Activated CD4-positive, alpha-beta T cell treated with anti-CD3 and anti-CD28 coated beads, Interleukin-2, amount 10 ng/mL, durations not matched to agents 7 days and 5 days (primary cell): ENCODE measurements around the gene RBMS1. TPM values are rescaled to one million over a fixed set of nuclear protein-coding genes. Genes with fewer than 3 reads are reported as not detected.

Source experiments
- CTCF ChIA-PET: fragments of 350-600 bp; sonication (Branson Sonifier 250); formaldehyde crosslinking; loops from one replicate; lab custom pipeline; 2021; ENCODE audit warnings: antibody characterized with exemption; lab: Charles Lee
- POLR2A ChIA-PET: fragments of 350-600 bp; sonication (Branson Sonifier 250); formaldehyde crosslinking; loops from one replicate; lab custom pipeline; 2021; ENCODE audit warnings: antibody characterized with exemption; lab: Charles Lee
- DNase-seq: peaks from one replicate; pipeline ENCODE4 v3.0.0-alpha.2; 2020
- H3K27ac Mint-ChIP-seq: one replicate; pipeline ENCODE4 v1.8.0; 2021; ENCODE audit warnings: mild to moderate bottlenecking, moderate library complexity, mixed read lengths
- H3K27me3 Mint-ChIP-seq: one replicate; pipeline ENCODE4 v1.8.0; 2021; ENCODE audit warnings: mixed read lengths
- H3K36me3 Mint-ChIP-seq: one replicate; pipeline ENCODE4 v1.8.0; 2021; ENCODE audit warnings: low read depth, mixed read lengths
- H3K4me1 Mint-ChIP-seq: one replicate; pipeline ENCODE4 v1.8.0; 2021; ENCODE audit warnings: mixed read lengths
- H3K4me3 Mint-ChIP-seq: one replicate; pipeline ENCODE4 v1.8.0; 2021; ENCODE audit warnings: mild to moderate bottlenecking, moderate library complexity, mixed read lengths
- H3K9me3 Mint-ChIP-seq: one replicate; pipeline ENCODE4 v1.8.0; 2021; ENCODE audit warnings: mixed read lengths
- total RNA-seq, 2 experiments: library from RNA; stranded (reverse); gene quantifications; one replicate each; pipeline ENCODE4 v1.2.3, GENCODE V29; 2021

RBMS1 gene
- total RNA-seq, 2 experiments from 2014 or later = 84.4 to 100 TPM

- POLR2A ChIA-PET = no interaction called here
- CTCF ChIA-PET = interaction anchor here (1.4 kb wide), 1 partner anchor 11 kb away, joined by 3 read pairs; no protein-coding TSS in a partner anchor
These were observed 235.7 kb downstream of the RBMS1 start for GRCh38 chr2:160257743-160258491.

GRCh38 chr2:160257041-160257742 is 236.4 kb downstream of the RBMS1 start:
- Mint-ChIP-seq H3K36me3 (no peaks in the 10 kb centered on the region), H3K4me3 (no peak overlapping the region), H3K27ac (no peak overlapping the region), H3K4me1 (no peaks in the 10 kb centered on the region), H3K27me3 (peaks cover 2% of the 10 kb centered on the region), H3K9me3 (peaks cover 2% of the 10 kb centered on the region)
- DNase-seq = no peak
- POLR2A ChIA-PET = no interaction called here
- CTCF ChIA-PET = interaction anchor here (1.4 kb wide), 1 partner anchor 12 kb away, joined by 3 read pairs; no protein-coding TSS in a partner anchor

More at GRCh38 chr2:160257743-160258491, 235.7 kb downstream of the RBMS1 start:
- no peak overlapping the region for H3K27ac Mint-ChIP-seq
- H3K27me3 Mint-ChIP-seq = no peaks in the 10 kb centered on the region
- no peaks in the 10 kb centered on the region for H3K4me1 Mint-ChIP-seq
- no peak for DNase-seq
- peaks cover 2% of the 10 kb centered on the region for H3K9me3 Mint-ChIP-seq
- no peak overlapping the region for H3K4me3 Mint-ChIP-seq
- H3K36me3 Mint-ChIP-seq = no peaks in the 10 kb centered on the region

- peaks cover 2% of the 10 kb centered on the region for H3K27me3 Mint-ChIP-seq
- H3K4me1 Mint-ChIP-seq = no peaks in the 10 kb centered on the region
- POLR2A ChIA-PET = no interaction called here
- H3K27ac Mint-ChIP-seq = no peak overlapping the region
- DNase-seq = no peak
- H3K9me3 Mint-ChIP-seq = peaks cover 2% of the 10 kb centered on the region
- H3K4me3 Mint-ChIP-seq = no peak overlapping the region
- CTCF ChIA-PET = no interaction called here
- H3K36me3 Mint-ChIP-seq = no peaks in the 10 kb centered on the region
These were observed 237.1 kb downstream of the RBMS1 start for GRCh38 chr2:160256507-160256906.

DNA sequence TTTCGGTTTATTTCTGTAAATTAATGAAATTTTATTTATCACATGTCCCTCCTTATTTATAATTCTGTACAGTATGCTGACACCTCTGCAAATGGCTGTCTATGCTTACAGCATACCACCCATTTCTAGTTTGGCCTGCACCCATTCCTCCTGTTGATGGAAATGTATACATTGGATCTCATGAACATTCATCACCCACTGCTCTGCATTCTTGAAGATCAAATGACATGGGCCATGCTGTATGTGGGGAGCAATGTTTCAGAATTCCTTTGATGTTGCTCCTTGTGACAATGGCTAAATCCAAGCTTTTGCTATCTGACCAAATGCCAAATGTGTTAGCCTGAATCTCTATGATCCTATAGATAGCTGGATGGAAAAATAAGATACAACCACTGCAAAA is 238.2 kb downstream of the RBMS1 start:
- H3K27ac Mint-ChIP-seq = no peak overlapping the region
- POLR2A ChIA-PET = no interaction called here
- peaks cover 2% of the 10 kb centered on the region for H3K27me3 Mint-ChIP-seq

DNA sequence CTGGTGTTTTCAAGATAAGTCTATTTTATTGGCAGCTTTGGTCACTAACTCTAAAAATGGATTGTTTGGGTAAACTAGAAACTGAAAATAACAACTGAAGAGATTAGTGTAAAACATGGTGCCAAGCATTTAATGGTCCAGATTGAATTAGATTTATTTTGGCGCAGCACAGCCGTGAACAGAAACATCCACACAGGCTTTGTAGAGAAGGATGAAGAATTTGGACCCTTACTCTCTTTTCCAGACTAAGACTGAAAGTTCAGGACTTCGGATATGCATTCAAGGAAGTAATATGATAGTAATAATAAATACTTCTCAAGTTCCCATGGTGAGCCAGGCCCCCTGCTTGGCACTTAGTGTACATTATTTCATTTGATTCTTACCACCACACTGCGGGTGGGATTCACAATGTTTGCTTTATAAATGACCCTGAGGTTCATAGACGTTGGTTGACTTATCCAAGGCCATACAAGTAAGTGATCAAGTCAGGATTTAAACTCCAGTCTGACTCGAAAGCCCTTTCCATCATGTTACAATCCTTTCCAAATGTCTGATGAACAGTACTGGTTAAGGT is 239.3 kb downstream of the RBMS1 start:
- no peaks in the 10 kb centered on the region for H3K36me3 Mint-ChIP-seq
- ChIA-PET POLR2A (no interaction called here), CTCF (interaction anchor here (1.1 kb wide), 1 partner anchor 10 kb away, joined by 4 read pairs; no protein-coding TSS in a partner anchor)
- no peaks in the 10 kb centered on the region for H3K9me3 Mint-ChIP-seq
- H3K4me1 Mint-ChIP-seq = no peaks in the 10 kb centered on the region
- no peak overlapping the region for H3K4me3 Mint-ChIP-seq
- no peak overlapping the region for H3K27ac Mint-ChIP-seq
- DNase-seq = no peak
- peaks cover 2% of the 10 kb centered on the region for H3K27me3 Mint-ChIP-seq

More for the DNA sequence above, 238.2 kb downstream of the RBMS1 start:
- no peak for DNase-seq
- CTCF ChIA-PET = interaction anchor here (1.1 kb wide), 1 partner anchor 11 kb away, joined by 4 read pairs; no protein-coding TSS in a partner anchor
- Mint-ChIP-seq H3K4me1 (no peaks in the 10 kb centered on the region), H3K36me3 (no peaks in the 10 kb centered on the region), H3K4me3 (no peak overlapping the region), H3K9me3 (peaks cover 2% of the 10 kb centered on the region)

DNA sequence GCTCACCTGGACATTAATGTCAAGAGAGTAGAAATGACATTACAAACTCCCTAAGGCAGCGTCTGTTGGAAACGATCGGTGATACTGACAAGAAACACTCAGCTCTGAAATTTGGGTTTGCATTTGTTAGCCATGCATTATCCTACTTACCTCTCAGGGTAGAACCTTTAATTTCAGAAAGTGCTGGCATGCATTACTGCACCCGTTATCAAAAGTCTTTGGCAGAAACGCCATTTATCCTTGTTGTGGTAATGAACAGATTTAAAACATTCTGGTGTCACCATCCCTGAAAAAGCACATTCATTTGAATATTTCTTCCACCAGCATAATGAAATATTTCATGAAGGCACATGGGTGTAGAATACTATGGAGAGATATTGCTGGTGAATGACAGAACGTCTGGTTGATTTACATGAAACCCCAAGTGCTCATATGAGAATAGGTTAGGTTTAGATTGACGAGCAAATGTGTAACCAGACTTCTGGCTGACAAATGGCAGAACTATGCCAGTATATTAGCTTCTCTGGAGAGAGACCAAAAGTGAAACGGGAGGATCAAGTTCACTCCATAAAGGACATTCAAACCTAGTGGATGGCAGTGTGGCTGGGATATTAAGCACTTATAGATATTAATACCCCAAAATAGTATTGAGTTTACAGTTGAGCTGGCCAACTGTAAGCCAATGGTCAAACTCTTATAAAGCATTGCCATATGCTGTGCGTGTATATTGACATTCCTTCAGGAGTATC is 240.0 kb downstream of the RBMS1 start:
- no peak overlapping the region for H3K4me3 Mint-ChIP-seq
- H3K27ac Mint-ChIP-seq = no peak overlapping the region
- DNase-seq = no peak
- peaks cover 2% of the 10 kb centered on the region for H3K27me3 Mint-ChIP-seq
- ChIA-PET CTCF (no interaction called here), POLR2A (no interaction called here)
- no peaks in the 10 kb centered on the region for H3K36me3 Mint-ChIP-seq
- H3K4me1 Mint-ChIP-seq = no peaks in the 10 kb centered on the region
- H3K9me3 Mint-ChIP-seq = no peaks in the 10 kb centered on the region

GRCh38 chr2:160252900-160253299 is 240.7 kb downstream of the RBMS1 start:
- Mint-ChIP-seq H3K27ac (no peak overlapping the region), H3K4me1 (no peaks in the 10 kb centered on the region), H3K4me3 (no peak overlapping the region), H3K36me3 (no peaks in the 10 kb centered on the region), H3K27me3 (peaks cover 2% of the 10 kb centered on the region), H3K9me3 (no peaks in the 10 kb centered on the region)
- POLR2A ChIA-PET = no interaction called here
- no peak for DNase-seq
- CTCF ChIA-PET = interaction anchor here (0.6 kb wide), 1 partner anchor 341 kb away, joined by 4 read pairs; no protein-coding TSS in a partner anchor

- H3K4me1 Mint-ChIP-seq = no peaks in the 10 kb centered on the region
- H3K9me3 Mint-ChIP-seq = no peaks in the 10 kb centered on the region
- peaks cover 2% of the 10 kb centered on the region for H3K27me3 Mint-ChIP-seq
- no peak overlapping the region for H3K27ac Mint-ChIP-seq
- POLR2A ChIA-PET = interaction anchor here (0.6 kb wide), 1 partner anchor 68 kb away, joined by 3 read pairs; no protein-coding TSS in a partner anchor
- CTCF ChIA-PET = interaction anchor here (0.6 to 1.5 kb wide), 7 partner anchors 9 to 341 kb away, joined by 3 to 5 read pairs (median 3); no protein-coding TSS in a partner anchor
- DNase-seq = no peak
- no peak overlapping the region for H3K4me3 Mint-ChIP-seq
- H3K36me3 Mint-ChIP-seq = no peaks in the 10 kb centered on the region
These were observed 241.2 kb downstream of the RBMS1 start for GRCh38 chr2:160252278-160252887.

GRCh38 chr2:160251569-160251968 is 242.0 kb downstream of the RBMS1 start:
- H3K36me3 Mint-ChIP-seq = no peaks in the 10 kb centered on the region
- H3K4me1 Mint-ChIP-seq = no peaks in the 10 kb centered on the region
- no peaks in the 10 kb centered on the region for H3K9me3 Mint-ChIP-seq
- H3K27me3 Mint-ChIP-seq = peaks cover 2% of the 10 kb centered on the region
- ChIA-PET CTCF (interaction anchor here (0.7 to 1.5 kb wide), 5 partner anchors 10 to 43 kb away, joined by 3 to 5 read pairs (median 3); no protein-coding TSS in a partner anchor), POLR2A (no interaction called here)
- H3K4me3 Mint-ChIP-seq = no peak overlapping the region
- DNase-seq = no peak
- H3K27ac Mint-ChIP-seq = no peak overlapping the region

DNA sequence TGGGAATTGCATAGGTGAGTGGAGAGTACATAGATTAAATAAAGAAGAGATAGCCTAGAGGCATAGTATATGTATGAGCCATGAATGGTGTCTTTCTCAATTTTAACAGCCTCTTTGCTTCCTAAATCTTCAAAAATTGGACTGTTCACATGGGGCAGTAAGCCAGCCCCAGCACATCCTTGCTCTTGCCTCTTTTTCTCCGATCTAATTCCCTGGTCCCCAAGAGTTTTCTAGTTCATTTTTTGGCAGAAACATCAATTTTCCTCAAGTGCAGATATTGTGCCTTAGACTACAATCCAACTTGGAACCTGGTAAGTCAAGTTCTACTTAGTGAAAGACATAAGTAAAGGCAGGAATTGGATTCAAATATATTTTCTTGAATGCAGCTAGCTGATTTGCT is 243.7 kb downstream of the RBMS1 start:
- no peaks in the 10 kb centered on the region for H3K36me3 Mint-ChIP-seq
- POLR2A ChIA-PET = no interaction called here
- CTCF ChIA-PET = no interaction called here
- peaks cover 2% of the 10 kb centered on the region for H3K27me3 Mint-ChIP-seq
- H3K4me3 Mint-ChIP-seq = no peak overlapping the region
- H3K27ac Mint-ChIP-seq = no peak overlapping the region
- no peaks in the 10 kb centered on the region for H3K9me3 Mint-ChIP-seq
- no peaks in the 10 kb centered on the region for H3K4me1 Mint-ChIP-seq
- no peak for DNase-seq

DNA sequence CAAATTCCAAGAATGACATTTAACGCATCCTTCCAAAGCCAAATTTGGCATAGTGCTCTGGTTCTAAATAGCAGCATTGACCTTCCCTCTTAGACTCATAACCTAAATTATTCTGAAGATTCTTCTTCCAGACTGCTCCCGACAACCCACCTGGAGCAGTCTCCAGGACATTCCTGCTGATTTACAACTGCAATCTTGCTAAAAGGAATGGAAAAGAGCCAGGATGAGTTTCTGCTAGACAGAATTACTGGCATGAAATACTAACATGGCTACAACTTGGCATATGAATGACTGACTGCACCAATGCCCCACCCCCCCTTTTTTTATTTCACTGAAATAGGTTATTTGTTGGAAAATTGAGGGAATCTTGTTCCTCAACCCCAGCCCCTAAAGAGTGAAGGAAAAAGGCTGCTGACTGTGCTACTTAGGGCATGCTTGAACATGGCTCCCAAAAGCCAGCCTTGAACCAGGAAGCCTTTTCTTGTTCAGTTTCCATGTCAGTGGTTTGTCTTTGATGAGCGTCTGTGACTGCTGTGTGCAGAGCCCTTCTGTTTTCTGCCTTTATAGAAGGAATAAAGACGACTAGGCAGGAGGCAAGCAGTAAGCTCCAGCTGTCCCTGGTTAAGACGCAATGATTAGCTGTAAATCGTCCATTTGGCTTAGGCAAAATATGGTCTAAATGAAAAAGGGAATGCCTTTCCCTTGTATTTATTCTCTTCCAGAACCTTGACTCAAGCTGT is 246.1 kb downstream of the RBMS1 start:
- H3K9me3 Mint-ChIP-seq = no peaks in the 10 kb centered on the region
- POLR2A ChIA-PET = no interaction called here
- peaks cover 2% of the 10 kb centered on the region for H3K27me3 Mint-ChIP-seq
- H3K27ac Mint-ChIP-seq = no peak overlapping the region
- H3K4me3 Mint-ChIP-seq = no peak overlapping the region
- no peak for DNase-seq
- no peaks in the 10 kb centered on the region for H3K36me3 Mint-ChIP-seq
- H3K4me1 Mint-ChIP-seq = no peaks in the 10 kb centered on the region
- CTCF ChIA-PET = interaction anchor here (1.2 kb wide), 1 partner anchor 13 kb away, joined by 3 read pairs; no protein-coding TSS in a partner anchor
